CD4-positive, alpha-beta T cell (primary cell): Measurements from ENCODE around the gene EGFR. TPM values are rescaled to one million over a fixed set of nuclear protein-coding genes. Genes with fewer than 3 reads are reported as not detected.

Experiments used
- ATAC-seq: fragments of 200-7000 bp; cut with Tn5 transposase; one replicate; pipeline ENCODE4 v1.10.0; 2022; ENCODE audit warnings: mild to moderate bottlenecking; ENCODE audit not compliant: poor library complexity
- CTCF ChIA-PET: fragments of 350-600 bp; sonication (Branson Sonifier 250); formaldehyde crosslinking; loops from one replicate; lab custom pipeline; 2021; ENCODE audit warnings: antibody characterized with exemption, inconsistent platforms; lab: Charles Lee
- POLR2A ChIA-PET: fragments of 350-600 bp; sonication (Branson Sonifier 250); formaldehyde crosslinking; loops from one replicate; lab custom pipeline; 2021; ENCODE audit warnings: antibody characterized with exemption, inconsistent platforms; lab: Charles Lee
- DNase-seq, 14 experiments: peaks; one replicate each; pipeline ENCODE4 v3.0.0-alpha.2; 2013 to 2020; ENCODE audit warnings: mixed read lengths in 2 of 14
- H3K27ac ChIP-seq, 2 donors: one replicate each; pipeline versions ENCODE4 v1.5.1 to v1.7.0; 2013; ENCODE audit warnings: low read length in 2 of 2, low read depth in 1 of 2, mild to moderate bottlenecking in 1 of 2
- H3K27me3 ChIP-seq, 2 experiments: 1 replicate in 1 of 2; 2 replicates in 1 of 2; pipeline versions ENCODE4 v1.6.1 to v1.7.0; 2013; ENCODE audit warnings: low read length in 2 of 2, control low read depth in 1 of 2, mild to moderate bottlenecking in 1 of 2, moderate library complexity in 1 of 2; ENCODE audit not compliant: insufficient read depth in 2 of 2, control insufficient read depth in 1 of 2
- H3K36me3 ChIP-seq: one replicate; pipeline ENCODE4 v1.6.1; 2013; ENCODE audit warnings: low read length, control low read depth; ENCODE audit not compliant: insufficient read depth
- H3K4me1 ChIP-seq: one replicate; pipeline ENCODE4 v1.6.1; 2013; ENCODE audit warnings: low read length, control low read depth; ENCODE audit not compliant: insufficient read depth
- H3K4me3 ChIP-seq: one replicate; pipeline ENCODE4 v1.5.1; 2013; ENCODE audit warnings: mild to moderate bottlenecking, low read length, moderate library complexity
- H3K9me3 ChIP-seq, 2 experiments: 1 replicate in 1 of 2; 2 replicates in 1 of 2; pipeline versions ENCODE4 v1.6.1 to v1.7.0; 2013; ENCODE audit warnings: low read length in 2 of 2, mild to moderate bottlenecking in 2 of 2, control low read depth in 1 of 2, moderate library complexity in 1 of 2; ENCODE audit not compliant: control insufficient read depth in 1 of 2, insufficient read depth in 1 of 2
- H3K27ac Mint-ChIP-seq: one replicate; pipeline ENCODE4 v1.8.0; 2020; ENCODE audit warnings: mixed read lengths
- H3K27me3 Mint-ChIP-seq: one replicate; pipeline ENCODE4 v1.8.0; 2021; ENCODE audit warnings: mixed read lengths
- H3K36me3 Mint-ChIP-seq: one replicate; pipeline ENCODE4 v1.8.0; 2021; ENCODE audit warnings: low read depth, mixed read lengths
- H3K4me1 Mint-ChIP-seq: one replicate; pipeline ENCODE4 v1.8.0; 2021; ENCODE audit warnings: low read depth, mixed read lengths
- H3K4me3 Mint-ChIP-seq: one replicate; pipeline ENCODE4 v1.8.0; 2020; ENCODE audit warnings: mild to moderate bottlenecking, mixed read lengths
- H3K9me3 Mint-ChIP-seq: one replicate; pipeline ENCODE4 v1.8.0; 2020; ENCODE audit warnings: mixed read lengths
- CTCF ChIP-seq: fragments of 200-600 bp; IDR thresholded peaks from one replicate; pipeline ENCODE4 v1.8.0; 2022; ENCODE audit warnings: antibody characterized with exemption, mild to moderate bottlenecking
- intact Hi-C, 2 experiments: fragments of 100-400 bp; cut with DNase I in 1 of 2; cut with micrococcal nuclease in 1 of 2; formaldehyde crosslinking; loops; one replicate each; pipeline versions ENCODE4 v1.15.1 to v1.9.0; 2023 to 2025; cut with DNase I, micrococcal nuclease
- total RNA-seq, 174 experiments: library from RNA in 2 of 174; stranded (reverse) in 2 of 174; gene quantifications; one replicate each; pipeline ENCODE4 v1.2.3 and lab custom pipeline; 2021 to 2026

EGFR gene
- total RNA-seq, 2 experiments from 2014 or later = not detected

GRCh38 chr7:55254596-55255495, 236.0 kb downstream of the EGFR start:
- H3K4me1 Mint-ChIP-seq = peaks cover 8% of the 10 kb centered on the region
- Histone ChIP-seq H3K27ac (no peak overlapping the region), H3K4me1 (peaks cover 18% of the 10 kb centered on the region), H3K9me3 (no peaks in the 10 kb centered on the region), H3K4me3 (peak overlapping the region; percentile 55), H3K27me3 (peaks cover 29 to 41% of the 10 kb centered on the region in 2 experiments), H3K36me3 (no peaks in the 10 kb centered on the region)
- ChIA-PET POLR2A (interaction anchor here (0.5 to 2.5 kb wide), 4 partner anchors 111 to 709 kb away, joined by 3 to 7 read pairs (median 4); partner anchors contain the start of genes LANCL2 and SEC61G), CTCF (interaction anchor here (1.2 to 1.9 kb wide), 5 partner anchors 10 to 495 kb away, joined by 3 to 9 read pairs (median 6); partner anchors contain the start of gene SEC61G)
- peak; percentile 87 for TF ChIP-seq CTCF
- H3K36me3 Mint-ChIP-seq = no peaks in the 10 kb centered on the region
- no peak overlapping the region for H3K27ac Mint-ChIP-seq
- H3K9me3 Mint-ChIP-seq = no peaks in the 10 kb centered on the region
- peak overlapping the region; percentile 93 for H3K4me3 Mint-ChIP-seq
- intact Hi-C loops = loop anchor here (1.0 to 10.0 kb wide), 3 partner anchors 480 to 710 kb away; partner anchors contain the start of gene NIPSNAP2 (in 1 of the 2)
- peaks cover 65% of the 10 kb centered on the region for H3K27me3 Mint-ChIP-seq
- peak; percentile 35 for ATAC-seq
- peak; percentile 9 to 73 (median 58) for DNase-seq

DNA sequence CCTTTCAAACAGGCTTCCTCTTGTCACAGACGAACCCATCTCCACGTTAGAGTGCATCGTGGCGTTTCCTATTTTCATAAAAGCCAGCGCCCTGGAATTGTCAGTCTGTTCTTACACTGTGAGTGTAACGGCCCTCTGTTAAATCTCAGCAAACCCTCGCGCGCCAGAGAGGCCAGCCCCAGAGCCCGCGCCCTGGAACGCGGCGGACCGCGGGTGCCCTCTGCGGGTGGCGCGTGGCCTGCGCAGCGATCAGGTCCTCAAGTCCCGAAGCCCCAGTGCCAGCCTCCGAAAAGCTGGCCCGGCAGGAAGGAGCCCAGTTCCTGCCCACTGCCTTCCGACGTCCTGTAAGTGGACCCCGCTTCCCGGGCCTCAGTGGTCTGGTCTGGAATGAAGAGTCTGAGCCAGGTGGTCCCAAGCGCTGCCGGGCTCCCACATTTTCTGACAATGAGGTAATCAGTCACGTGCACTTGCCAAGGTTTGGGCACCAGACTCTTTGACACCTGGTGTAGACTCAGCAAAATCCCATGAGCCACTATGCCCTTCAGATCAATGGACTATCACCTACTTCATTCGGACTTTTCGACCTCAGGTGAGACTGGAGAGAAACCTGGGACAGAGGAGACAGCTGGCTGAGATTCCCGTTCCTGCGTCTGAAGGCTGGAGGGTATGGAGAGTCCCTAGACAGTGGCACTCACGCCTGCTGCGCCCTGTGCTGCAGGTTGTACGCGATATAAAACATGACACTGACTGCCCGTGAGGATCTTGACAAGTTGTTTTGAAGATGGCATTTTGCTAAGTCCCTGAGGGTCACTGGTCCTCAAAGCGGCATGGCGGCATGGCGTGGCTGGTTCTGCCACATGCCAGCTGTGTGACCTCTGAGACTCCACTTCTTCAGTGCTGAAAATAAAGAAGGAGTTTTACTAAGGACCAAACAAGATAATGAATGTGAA, 237.0 kb downstream of the EGFR start:
- ATAC-seq = peak; percentile 91
- Mint-ChIP-seq H3K4me3 (peak overlapping the region; percentile 93), H3K9me3 (no peaks in the 10 kb centered on the region), H3K4me1 (peaks cover 8% of the 10 kb centered on the region), H3K27ac (no peak overlapping the region), H3K27me3 (peaks cover 60% of the 10 kb centered on the region), H3K36me3 (no peaks in the 10 kb centered on the region)
- CTCF ChIA-PET = interaction anchor here (1.2 to 1.9 kb wide), 5 partner anchors 9 to 496 kb away, joined by 3 to 9 read pairs (median 6); partner anchors contain the start of gene SEC61G
- H3K4me1 ChIP-seq = peaks cover 18% of the 10 kb centered on the region
- H3K27me3 ChIP-seq = peaks cover 29 to 38% of the 10 kb centered on the region in 2 experiments
- TF ChIP-seq CTCF = no peak
- peak overlapping the region; percentile 55 for H3K4me3 ChIP-seq
- H3K36me3 ChIP-seq = no peaks in the 10 kb centered on the region
- peak; percentile 28 to 82 (median 62) for DNase-seq
- no peak overlapping the region for H3K27ac ChIP-seq
- POLR2A ChIA-PET = interaction anchor here (1.0 to 2.5 kb wide), 3 partner anchors 110 to 497 kb away, joined by 3 to 7 read pairs (median 5); partner anchors contain the start of genes LANCL2 and SEC61G
- H3K9me3 ChIP-seq = no peaks in the 10 kb centered on the region
- intact Hi-C loops = loop anchor here (1.0 to 10.0 kb wide), 3 partner anchors 481 to 709 kb away; partner anchors contain the start of gene NIPSNAP2 (in 1 of the 2)

DNA sequence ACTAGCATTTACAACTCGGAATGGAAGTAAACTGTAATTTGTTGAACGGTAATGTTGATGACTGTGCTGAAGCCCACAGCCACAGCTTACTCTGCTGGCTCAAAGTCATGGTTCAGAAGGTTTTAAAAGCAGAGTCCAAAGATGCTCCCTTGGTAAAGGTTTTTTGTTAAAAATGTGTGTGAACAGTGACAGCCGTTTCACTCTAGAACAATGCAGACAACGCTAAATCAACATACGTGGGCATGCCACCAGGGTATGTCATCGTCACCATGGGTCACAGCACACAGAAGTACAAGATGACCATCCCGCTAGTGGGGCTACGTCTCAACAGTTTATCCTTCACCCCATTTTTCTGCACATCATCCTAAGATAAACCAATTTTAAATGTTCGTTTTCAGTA, 239.8 kb downstream of the EGFR start:
- intact Hi-C loops = loop anchor here in 1 of 2 experiments (10.0 kb wide), 1 partner anchor 706 kb away; the partner anchor contains the start of gene NIPSNAP2
- Mint-ChIP-seq H3K9me3 (no peaks in the 10 kb centered on the region), H3K4me1 (peaks cover 8% of the 10 kb centered on the region), H3K27me3 (peaks cover 40% of the 10 kb centered on the region), H3K36me3 (no peaks in the 10 kb centered on the region), H3K4me3 (no peak overlapping the region), H3K27ac (no peak overlapping the region)
- no peaks in the 10 kb centered on the region for H3K36me3 ChIP-seq
- no peaks in the 10 kb centered on the region for H3K9me3 ChIP-seq
- peaks cover 18% of the 10 kb centered on the region for H3K4me1 ChIP-seq
- ChIA-PET CTCF (interaction anchor here (1.4 kb wide), 1 partner anchor 484 kb away, joined by 4 read pairs; no protein-coding TSS in a partner anchor), POLR2A (no interaction called here)
- peaks cover 20 to 23% of the 10 kb centered on the region in 2 experiments for H3K27me3 ChIP-seq
- no peak for TF ChIP-seq CTCF
- DNase-seq (no peak), ATAC-seq (no peak)
- H3K27ac ChIP-seq = no peak overlapping the region
- no peak overlapping the region for H3K4me3 ChIP-seq
